ENCODE measurements around the gene GBE1.
A peak's percentile ranks its signal among the peaks of the same experiment; 100 is the strongest.
"Not testable (repeated sequence)": the region's sequence is repeated elsewhere in the genome, so short reads cannot be mapped to it uniquely, and the experiment has no call there.

GBE1 gene

GRCh38 chr3:81760924-81761903, at the start of gene GBE1:
Gene GBE1 (minus strand): TSS chr3:81761645. CDS start chr3:81761517, 128 bp downstream.
- DNase-seq: peak; percentile 90

GRCh38 chr3:81808900-81809299, 47.5 kb upstream of the GBE1 start:
- no peak for DNase-seq

- no peak for DNase-seq
Observed at GRCh38 chr3:81799403-81799802, 38.0 kb upstream of the GBE1 start.

GRCh38 chr3:81793410-81793809, 32.0 kb upstream of the GBE1 start:
- no peak for DNase-seq

- DNase-seq: no peak
Observed at GRCh38 chr3:81790117-81790516, 28.7 kb upstream of the GBE1 start.

- peak; percentile 54 for DNase-seq
Observed at GRCh38 chr3:81789691-81790090, 28.2 kb upstream of the GBE1 start.

GRCh38 chr3:81788610-81789009, 27.2 kb upstream of the GBE1 start:
- DNase-seq: no peak

GRCh38 chr3:81788044-81788443, 26.6 kb upstream of the GBE1 start:
- DNase-seq: no peak

- DNase-seq: no peak
Observed at GRCh38 chr3:81782585-81782984, 21.1 kb upstream of the GBE1 start.

- no peak for DNase-seq
Observed at GRCh38 chr3:81778678-81779182, 17.3 kb upstream of the GBE1 start.

- no peak for DNase-seq
Observed at GRCh38 chr3:81776643-81777042, 15.2 kb upstream of the GBE1 start.

- DNase-seq: no peak
Observed at GRCh38 chr3:81770710-81771109, 9.3 kb upstream of the GBE1 start.

GRCh38 chr3:81769299-81769698, 7.9 kb upstream of the GBE1 start:
- no peak for DNase-seq

- not testable (repeated sequence) for DNase-seq
Observed at GRCh38 chr3:81767250-81767859, 5.9 kb upstream of the GBE1 start.

- DNase-seq: no peak
Observed at GRCh38 chr3:81765400-81765799, 4.0 kb upstream of the GBE1 start.

GRCh38 chr3:81764665-81765064, 3.2 kb upstream of the GBE1 start:
- DNase-seq: no peak

- DNase-seq: no peak
Observed at GRCh38 chr3:81764002-81764401, 2.6 kb upstream of the GBE1 start.

- no peak for DNase-seq
Observed at GRCh38 chr3:81763001-81763400, 1.6 kb upstream of the GBE1 start.

GRCh38 chr3:81761904-81762580, 597 bp upstream of the GBE1 start:
- DNase-seq: no peak

GRCh38 chr3:81760215-81760614, 1.2 kb downstream of the GBE1 start:
- no peak for DNase-seq

GRCh38 chr3:81758771-81759170, 2.7 kb downstream of the GBE1 start:
- not testable (repeated sequence) for DNase-seq

GRCh38 chr3:81758275-81758674, 3.2 kb downstream of the GBE1 start:
- no peak for DNase-seq

- DNase-seq: no peak
Observed at GRCh38 chr3:81753416-81754027, 7.9 kb downstream of the GBE1 start.

Data from KG1 (cell line).